KMS-11 (cell line): ENCODE data around the gene VAV2.

ENCODE experiments used
- H2AFZ ChIP-seq: fragments of 200-600 bp; sonication (generic); 2 replicates; pipeline ENCODE4 v1.6.1; 2016; ENCODE audit warnings: antibody characterized with exemption, mixed run types, low read depth
- H3K27ac ChIP-seq: fragments of 200-600 bp; sonication (generic); 2 replicates; pipeline ENCODE4 v1.6.1; 2016; ENCODE audit warnings: mild to moderate bottlenecking, mixed run types
- H3K27me3 ChIP-seq: fragments of 200-600 bp; sonication (generic); 2 replicates; pipeline ENCODE4 v1.6.1; 2017; ENCODE audit warnings: mild to moderate bottlenecking, low read depth, mixed run types, moderate library complexity; ENCODE audit not compliant: insufficient read depth
- H3K36me3 ChIP-seq: fragments of 200-600 bp; sonication (generic); 2 replicates; pipeline ENCODE4 v1.6.1; 2017; ENCODE audit warnings: mild to moderate bottlenecking, mixed run types; ENCODE audit not compliant: insufficient read depth
- H3K4me1 ChIP-seq: fragments of 200-600 bp; sonication (generic); 2 replicates; pipeline ENCODE4 v1.6.1; 2016; ENCODE audit warnings: mild to moderate bottlenecking, low read depth, mixed run types; ENCODE audit not compliant: poor library complexity, severe bottlenecking
- H3K4me2 ChIP-seq: fragments of 200-600 bp; sonication (generic); 2 replicates; pipeline ENCODE4 v1.7.0; 2016; ENCODE audit warnings: mild to moderate bottlenecking, mixed run types
- H3K4me3 ChIP-seq: fragments of 200-600 bp; sonication (generic); IDR thresholded peaks from 2 replicates; pipeline ENCODE4 v1.6.1; 2017; ENCODE audit warnings: low read depth, low read length, mixed read lengths; ENCODE audit not compliant: insufficient read depth
- H3K79me2 ChIP-seq: fragments of 200-600 bp; sonication (generic); 2 replicates; pipeline ENCODE4 v1.6.1; 2016; ENCODE audit warnings: low read depth, mixed run types; ENCODE audit not compliant: insufficient read depth
- H3K9ac ChIP-seq: fragments of 200-600 bp; sonication (generic); 2 replicates; pipeline ENCODE4 v1.6.1; 2016; ENCODE audit warnings: mild to moderate bottlenecking, mixed run types
- H4K20me1 ChIP-seq: fragments of 200-600 bp; sonication (generic); 2 replicates; pipeline ENCODE4 v1.6.1; 2016; ENCODE audit warnings: mild to moderate bottlenecking, mixed run types; ENCODE audit not compliant: insufficient read depth
- CTCF ChIP-seq: fragments of 200-600 bp; sonication (generic); conservative IDR thresholded peaks from 2 replicates; pipeline ENCODE4 v1.6.1; 2017; ENCODE audit warnings: low read depth, mild to moderate bottlenecking, antibody characterized with exemption, low read length, moderate library complexity, mixed read lengths

Gene VAV2

GRCh38 chr9:134003237-134003636, 11.1 kb upstream of the VAV2 start:
- H3K27me3 ChIP-seq = peaks cover 63% of the 10 kb centered on the region
- no peak for TF ChIP-seq CTCF
- no peaks in the 10 kb centered on the region for H3K4me1 ChIP-seq
- no peaks in the 10 kb centered on the region for H3K79me2 ChIP-seq
- H2AFZ ChIP-seq = no peak overlapping the region
- no peak overlapping the region for H3K4me3 ChIP-seq
- no peak overlapping the region for H3K4me2 ChIP-seq
- H4K20me1 ChIP-seq = no peaks in the 10 kb centered on the region
- no peak overlapping the region for H3K9ac ChIP-seq
- no peaks in the 10 kb centered on the region for H3K36me3 ChIP-seq
- H3K27ac ChIP-seq = no peak overlapping the region

DNA sequence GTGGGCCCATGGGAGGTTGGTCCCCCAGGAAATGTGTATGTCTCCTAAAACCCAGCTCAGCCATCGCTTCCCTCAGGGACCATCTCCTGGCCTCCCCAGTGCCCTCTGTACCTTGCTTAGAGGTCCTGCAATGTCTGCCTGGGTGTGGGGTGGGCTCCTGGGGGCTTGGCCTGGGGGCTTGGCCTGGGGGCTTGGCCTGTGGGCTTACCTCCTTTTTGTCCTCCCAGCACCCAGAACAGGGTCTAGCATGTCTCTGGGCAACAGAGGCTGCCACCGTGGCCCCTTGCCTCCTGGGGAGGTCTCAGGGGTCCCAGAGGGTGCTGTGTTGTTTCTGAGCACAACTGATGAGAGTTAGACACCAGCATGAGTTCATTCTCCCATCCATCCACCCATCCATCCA, 10.7 kb upstream of the VAV2 start:
- no peaks in the 10 kb centered on the region for H4K20me1 ChIP-seq
- H3K4me2 ChIP-seq = no peak overlapping the region
- no peaks in the 10 kb centered on the region for H3K4me1 ChIP-seq
- no peaks in the 10 kb centered on the region for H3K36me3 ChIP-seq
- no peaks in the 10 kb centered on the region for H3K79me2 ChIP-seq
- TF ChIP-seq CTCF = no peak
- H3K4me3 ChIP-seq = no peak overlapping the region
- no peak overlapping the region for H2AFZ ChIP-seq
- H3K9ac ChIP-seq = no peak overlapping the region
- no peak overlapping the region for H3K27ac ChIP-seq
- H3K27me3 ChIP-seq = peaks cover 60% of the 10 kb centered on the region

GRCh38 chr9:133999851-134000265, 7.7 kb upstream of the VAV2 start:
- no peaks in the 10 kb centered on the region for H4K20me1 ChIP-seq
- H3K79me2 ChIP-seq = no peaks in the 10 kb centered on the region
- no peaks in the 10 kb centered on the region for H3K4me1 ChIP-seq
- H3K36me3 ChIP-seq = no peaks in the 10 kb centered on the region
- TF ChIP-seq CTCF = no peak
- H2AFZ ChIP-seq = no peak overlapping the region
- H3K9ac ChIP-seq = no peak overlapping the region
- no peak overlapping the region for H3K27ac ChIP-seq
- no peak overlapping the region for H3K4me2 ChIP-seq
- H3K4me3 ChIP-seq = no peak overlapping the region
- peaks cover 58% of the 10 kb centered on the region for H3K27me3 ChIP-seq

DNA sequence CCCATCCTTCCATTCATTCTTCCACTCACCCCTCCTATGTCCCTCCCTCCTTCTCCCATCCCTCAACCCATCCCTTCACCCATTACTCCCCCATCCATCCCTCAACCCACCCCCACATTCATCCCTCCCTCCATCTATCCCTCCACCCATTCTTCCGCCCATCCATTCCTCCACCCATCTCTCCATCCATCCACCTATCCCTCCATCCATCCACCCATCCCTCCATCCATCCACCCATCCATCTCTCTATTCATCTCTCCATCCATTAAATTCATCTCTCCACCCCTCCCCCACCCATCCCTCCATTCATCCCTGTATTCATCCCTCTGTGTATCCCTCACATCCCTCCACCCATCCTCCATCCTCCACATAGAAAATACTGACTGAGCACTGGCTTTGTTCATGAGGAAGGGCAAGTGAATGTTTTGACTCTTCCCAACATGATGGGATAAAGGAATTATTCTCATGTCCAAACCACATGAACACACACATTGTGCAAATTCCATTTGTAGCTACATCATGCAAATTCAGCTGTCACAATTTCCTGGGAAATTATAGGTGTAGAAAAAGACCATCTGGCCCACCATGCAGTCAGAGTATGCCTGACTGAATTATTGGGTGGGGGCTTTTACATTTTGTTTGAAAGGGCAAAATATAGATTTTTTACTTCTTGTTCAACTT, 6.9 kb upstream of the VAV2 start:
- H4K20me1 ChIP-seq = no peaks in the 10 kb centered on the region

More for the DNA sequence above, 6.9 kb upstream of the VAV2 start:
- Histone ChIP-seq H3K9ac (no peak overlapping the region), H3K4me2 (no peak overlapping the region), H3K4me3 (no peak overlapping the region), H2AFZ (no peak overlapping the region), H3K27me3 (peaks cover 56% of the 10 kb centered on the region), H3K79me2 (no peaks in the 10 kb centered on the region), H3K36me3 (no peaks in the 10 kb centered on the region), H3K4me1 (peaks cover 2% of the 10 kb centered on the region), H3K27ac (no peak overlapping the region)
- TF ChIP-seq CTCF = no peak
